GM18498 (cell line): ENCODE data around the gene MYH9.
A peak's percentile ranks its signal among the peaks of the same experiment; 100 is the strongest.
"Not testable (repeated sequence)": the region's sequence is repeated elsewhere in the genome, so short reads cannot be mapped to it uniquely, and the experiment has no call there.

Experiments used
- ATAC-seq: cut with Tn5 transposase; IDR thresholded peaks from one replicate; pipeline ENCODE4 v1.9.1; 2021; ENCODE audit warnings: mild to moderate bottlenecking, moderate library complexity; ENCODE audit not compliant: unreplicated experiment

MYH9 gene

GRCh38 chr22:36253523-36254490 is 134.0 kb downstream of the MYH9 start:
- ATAC-seq, result no peak

DNA sequence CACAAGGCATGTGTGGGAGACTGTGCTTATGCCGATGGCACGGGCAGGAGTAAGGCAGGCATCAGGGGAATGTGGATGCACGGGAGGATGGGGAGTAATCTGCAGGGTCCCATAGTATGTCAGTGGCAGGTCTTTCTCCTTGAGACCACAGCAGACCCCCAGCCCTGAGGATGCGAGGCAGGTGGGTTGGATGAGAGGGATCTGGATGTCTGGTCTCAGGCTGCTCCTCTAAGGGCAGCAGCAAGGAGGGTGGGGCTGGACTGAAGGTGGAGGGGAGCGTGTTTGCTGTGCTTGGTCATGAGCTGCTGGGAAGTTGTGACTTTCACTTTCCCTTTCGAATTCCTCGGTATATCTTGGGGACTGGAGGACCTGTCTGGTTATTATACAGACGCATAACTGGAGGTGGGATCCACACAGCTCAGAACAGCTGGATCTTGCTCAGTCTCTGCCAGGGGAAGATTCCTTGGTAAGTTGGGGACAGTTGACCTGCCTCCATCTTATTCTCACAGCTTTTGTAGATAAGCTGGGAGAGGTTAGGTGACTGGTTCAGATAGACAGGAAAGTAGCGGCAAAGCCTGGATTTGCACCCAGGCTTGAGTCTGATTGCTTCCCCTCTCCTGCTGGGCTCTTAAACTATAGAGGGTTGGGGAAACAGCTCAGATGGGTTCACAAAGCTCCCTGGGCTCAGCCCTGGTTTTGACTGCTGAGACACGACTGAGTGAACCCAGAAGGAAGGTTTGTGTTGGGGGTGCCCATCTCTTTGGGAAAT is 134.8 kb downstream of the MYH9 start, which contains the start of gene APOL1:
TSS of gene APOL1 (plus strand) at position 380 of the 769 bp plus-strand sequence. CDS start 1,823 bp downstream, outside the sequence.
- ATAC-seq, result peak; percentile 68

- ATAC-seq, result not testable (repeated sequence)
Measured at GRCh38 chr22:36251979-36252608, 135.7 kb downstream of the MYH9 start.

GRCh38 chr22:36250292-36250960 is 137.3 kb downstream of the MYH9 start:
- ATAC-seq, result not testable (repeated sequence)

DNA sequence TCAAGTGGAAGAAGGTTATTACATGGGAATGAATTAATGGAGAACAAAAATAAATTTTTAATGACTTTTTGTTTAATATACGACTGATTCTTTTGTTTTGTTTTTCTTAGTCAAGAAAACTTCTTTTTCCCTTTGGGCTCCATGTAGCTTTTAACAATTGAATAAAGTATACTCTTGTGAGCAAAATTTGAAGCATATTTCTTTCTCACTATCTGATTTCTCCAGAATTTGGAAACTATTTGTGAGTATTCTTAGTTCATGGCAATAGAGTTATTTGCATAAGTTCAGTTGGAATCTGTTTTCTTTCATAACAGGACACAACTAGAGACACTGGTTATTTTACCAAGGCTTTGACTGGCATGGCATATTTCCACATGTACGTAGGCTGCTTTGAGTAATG is 138.6 kb downstream of the MYH9 start:
- ATAC-seq, result no peak

GRCh38 chr22:36247955-36248354 is 139.8 kb downstream of the MYH9 start:
- no peak for ATAC-seq

- ATAC-seq, result no peak
Measured at GRCh38 chr22:36246718-36247117, 141.0 kb downstream of the MYH9 start.

DNA sequence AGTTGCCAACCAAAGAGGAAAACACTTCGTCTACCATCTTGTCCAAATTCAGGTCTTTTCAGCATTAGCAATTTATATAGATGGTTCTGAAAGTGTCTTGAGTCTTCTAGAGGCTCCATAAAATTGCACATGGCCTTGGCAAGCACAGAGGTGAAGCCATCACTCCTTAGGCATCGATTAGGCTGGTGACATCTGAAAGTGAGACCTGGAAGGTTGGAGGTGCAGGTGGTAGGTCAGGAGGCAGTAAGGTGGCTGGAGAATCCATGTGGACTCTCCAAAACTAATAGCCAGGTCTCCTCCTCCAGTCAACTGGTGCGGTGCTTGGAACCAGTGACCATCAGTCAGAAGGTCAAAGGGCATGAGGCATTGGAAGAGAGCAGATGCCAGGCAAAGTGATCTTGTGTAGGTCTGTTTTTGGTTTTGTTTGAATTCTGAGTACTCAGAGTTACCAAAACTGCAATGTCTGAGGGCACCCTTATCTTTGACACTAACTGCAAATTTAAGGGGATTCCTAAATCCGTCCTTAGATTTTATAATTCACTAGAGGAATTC is 141.9 kb downstream of the MYH9 start:
- ATAC-seq, result no peak

DNA sequence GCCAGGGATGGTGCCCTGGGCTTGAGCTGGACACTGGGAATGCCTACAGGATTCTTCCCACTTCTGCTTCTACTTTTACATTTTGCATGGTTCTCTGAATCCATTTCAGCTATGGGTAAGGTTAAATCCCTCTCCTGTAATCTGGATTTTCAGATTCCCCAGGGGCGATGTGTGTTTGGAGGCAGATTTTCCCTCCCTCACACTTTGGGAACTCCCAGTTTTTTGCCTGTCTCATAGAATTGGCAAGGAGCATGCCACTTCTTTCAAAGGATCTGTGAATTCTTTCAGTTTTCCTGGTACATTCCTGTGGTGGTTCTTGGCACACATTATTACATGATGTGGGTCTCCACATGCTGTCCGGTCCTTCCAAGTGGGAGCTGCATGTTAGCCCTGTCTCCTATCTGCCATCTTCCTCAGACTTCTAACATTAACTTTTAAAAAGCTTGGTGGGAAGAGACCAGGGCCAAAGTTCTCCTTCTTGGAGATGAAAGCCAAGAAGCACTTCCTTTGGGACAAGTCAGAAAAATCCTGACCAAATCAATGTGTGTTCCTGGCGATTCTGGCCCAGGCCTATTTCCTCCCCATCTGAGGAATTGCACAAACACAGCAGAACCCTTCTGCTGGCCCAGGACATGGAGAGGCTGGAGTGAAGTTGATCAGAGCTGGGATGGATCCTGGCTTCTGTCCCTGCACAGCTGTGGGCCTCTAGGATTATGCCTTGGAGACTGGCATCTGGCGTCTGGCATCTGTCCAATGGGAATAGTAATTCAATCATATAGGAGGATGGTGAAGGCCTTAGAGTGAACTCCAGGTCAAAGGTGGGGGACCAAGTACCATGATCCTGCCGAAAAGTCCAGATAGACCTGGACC is 143.0 kb downstream of the MYH9 start:
- ATAC-seq, result no peak

GRCh38 chr22:36243986-36244385 is 143.8 kb downstream of the MYH9 start:
- ATAC-seq, result no peak

DNA sequence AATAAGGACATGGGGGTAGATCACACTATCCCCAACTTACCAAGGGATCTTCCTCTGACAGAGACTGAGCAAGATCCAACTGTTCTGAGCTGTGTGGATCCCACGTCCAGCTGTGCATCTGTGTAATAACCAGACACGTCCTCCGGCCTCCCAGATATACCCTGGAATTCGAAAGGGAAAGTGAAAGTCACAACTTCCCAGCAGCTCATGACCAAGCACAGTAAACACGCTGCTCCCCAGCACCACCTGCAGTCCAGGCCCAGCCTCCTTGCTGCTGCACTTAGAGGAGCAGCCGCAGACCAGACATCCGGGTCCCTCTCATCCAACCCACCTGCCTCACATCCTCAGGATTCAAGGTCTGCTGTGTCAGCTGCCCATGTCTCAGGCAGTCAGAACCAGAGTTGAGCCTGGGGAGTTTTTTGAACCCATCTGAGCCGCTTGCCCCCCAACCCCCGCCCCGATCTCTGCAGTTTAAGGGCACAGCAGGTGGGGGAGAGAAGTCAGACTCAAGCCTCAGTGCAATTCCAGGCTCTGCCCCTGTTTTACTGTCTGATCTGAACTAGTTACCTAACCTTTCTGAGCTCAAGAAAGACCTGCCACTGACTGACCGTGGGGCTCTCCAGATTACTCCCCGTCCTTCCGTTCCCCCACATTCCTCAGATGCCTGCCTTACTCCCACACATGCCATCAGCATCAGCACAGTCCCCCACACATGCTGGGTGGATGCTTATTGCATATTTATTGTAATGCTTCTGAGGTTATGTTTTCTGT is 148.2 kb downstream of the MYH9 start, which contains the start of gene APOL2:
TSS of gene APOL2 (minus strand) at position 127 of the 771 bp plus-strand sequence. CDS start 6,365 bp downstream, outside the sequence.
- peak; percentile 88 for ATAC-seq

GRCh38 chr22:36239150-36239400 is 148.7 kb downstream of the MYH9 start:
- ATAC-seq, result peak; percentile 15

DNA sequence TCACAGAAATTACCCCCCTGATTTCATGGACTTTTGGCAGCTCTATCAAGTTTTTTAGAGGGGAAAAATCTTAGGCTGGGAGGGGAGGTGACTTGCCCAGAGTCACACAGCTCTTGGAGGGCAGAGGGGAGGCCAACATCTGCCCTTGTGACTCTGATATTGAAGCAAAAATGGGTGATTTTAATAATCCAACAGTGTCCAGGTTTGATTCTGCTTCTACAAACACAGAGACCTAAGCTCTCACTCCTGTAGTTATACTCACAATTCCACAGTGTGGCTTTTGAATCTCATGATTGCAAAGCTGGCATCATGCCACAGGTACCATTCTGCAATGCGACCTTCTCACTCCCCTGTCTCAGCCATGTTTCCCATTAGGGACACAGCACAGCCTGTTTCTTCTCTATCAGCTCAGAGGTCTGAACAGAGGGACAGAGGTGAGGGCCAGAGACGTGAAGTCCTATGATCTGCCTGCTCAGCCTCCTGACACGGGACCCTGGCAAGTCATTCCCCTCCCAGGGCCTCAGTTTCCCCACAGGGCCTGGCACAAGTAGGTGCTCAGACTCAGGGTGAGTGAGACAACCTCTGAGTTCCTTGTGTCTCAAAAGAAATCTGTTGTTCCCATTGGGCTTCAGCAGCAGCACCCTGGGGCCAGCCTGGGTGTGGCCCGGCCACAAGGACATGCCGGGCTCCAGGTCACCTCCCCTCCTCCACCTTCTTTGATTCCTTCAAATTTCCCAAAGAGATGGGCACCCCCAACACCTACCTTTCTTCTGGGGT is 149.2 kb downstream of the MYH9 start:
- ATAC-seq, result no peak

DNA sequence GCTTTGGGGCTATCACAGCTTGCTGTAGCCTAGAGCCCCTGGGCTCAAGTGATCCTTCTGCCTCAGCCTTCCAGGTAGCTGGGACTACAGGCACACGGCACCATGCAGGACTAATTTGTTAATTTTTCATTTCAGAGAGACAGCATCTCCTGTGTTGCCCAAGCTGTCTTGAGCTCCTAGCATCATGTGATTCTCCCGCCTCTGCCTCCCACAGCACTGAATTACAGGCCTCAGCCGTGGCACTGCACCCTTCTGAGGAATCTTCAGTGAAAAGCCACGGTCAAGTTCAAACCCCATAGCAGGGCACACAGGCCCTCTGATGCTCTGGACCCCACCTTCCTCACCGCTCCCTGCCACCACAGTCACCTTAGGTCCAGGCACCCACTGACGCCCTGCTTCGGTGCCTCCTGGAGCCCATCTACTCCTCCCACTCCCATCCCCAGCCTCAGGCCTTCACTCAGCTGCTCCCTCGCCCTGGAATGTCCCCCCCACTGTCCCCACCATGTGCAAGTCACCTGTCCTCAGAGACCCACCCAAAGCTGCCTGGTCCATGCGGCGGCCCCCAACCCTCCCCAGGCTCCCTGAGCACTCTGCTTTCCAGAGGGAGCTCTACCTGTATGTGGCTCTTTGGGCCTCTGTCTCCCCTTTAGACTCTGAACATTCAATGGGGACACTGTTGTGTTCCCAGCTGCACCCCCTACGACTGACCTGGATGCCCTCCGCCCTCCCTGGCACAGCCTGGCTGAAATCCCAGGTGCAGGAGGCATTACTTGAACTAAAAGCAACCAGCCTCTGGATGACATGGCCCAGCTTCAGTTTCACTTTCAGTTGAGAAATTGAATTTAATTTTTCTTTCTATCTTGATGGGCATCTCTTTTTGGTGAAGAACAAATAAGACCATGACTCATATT is 150.1 kb downstream of the MYH9 start:
- ATAC-seq, result no peak

DNA sequence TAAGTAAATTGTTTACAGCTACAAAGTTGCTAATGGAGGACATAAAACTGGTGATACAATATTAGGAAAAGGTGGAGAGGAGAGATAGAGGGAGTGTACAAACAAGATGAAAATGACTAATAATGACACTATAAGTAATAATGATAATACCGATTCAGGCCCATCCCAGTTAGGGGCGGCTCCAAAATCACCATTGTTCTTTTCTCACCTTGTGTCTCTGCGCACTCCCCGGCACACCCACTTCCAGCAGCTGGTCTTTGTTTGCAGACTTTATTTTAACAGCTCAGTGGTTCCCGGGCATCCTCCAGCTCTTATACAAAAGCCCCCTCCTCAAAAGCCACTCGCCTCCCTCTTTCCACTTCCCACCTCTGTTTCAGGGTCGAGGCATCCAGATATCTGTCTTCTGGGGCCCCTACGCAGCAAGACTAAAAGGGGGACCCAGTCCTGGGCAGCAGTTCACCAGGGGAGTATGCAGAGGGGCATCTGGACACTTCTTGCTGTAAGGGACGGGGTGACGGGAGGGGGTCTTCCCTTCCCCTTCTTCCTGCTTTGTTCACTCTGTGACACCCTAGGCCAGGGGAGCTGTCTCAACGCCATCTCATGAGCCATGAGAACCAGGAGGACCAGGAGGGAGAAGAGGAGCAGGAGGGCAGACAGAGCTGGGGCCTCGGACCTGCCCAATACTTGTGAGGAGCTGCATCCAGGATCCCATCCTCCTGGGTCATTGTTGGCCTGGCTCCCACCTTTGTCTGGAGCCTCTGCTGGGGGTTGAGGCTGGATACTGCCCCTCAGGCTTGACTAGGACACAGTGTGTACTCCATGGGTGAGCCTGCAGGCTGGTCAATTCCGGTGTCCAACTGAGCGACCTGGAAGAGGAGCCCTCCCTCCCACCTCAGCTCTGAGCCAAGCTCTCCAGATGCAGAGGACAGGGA is 151.1 kb downstream of the MYH9 start:
- no peak for ATAC-seq

DNA sequence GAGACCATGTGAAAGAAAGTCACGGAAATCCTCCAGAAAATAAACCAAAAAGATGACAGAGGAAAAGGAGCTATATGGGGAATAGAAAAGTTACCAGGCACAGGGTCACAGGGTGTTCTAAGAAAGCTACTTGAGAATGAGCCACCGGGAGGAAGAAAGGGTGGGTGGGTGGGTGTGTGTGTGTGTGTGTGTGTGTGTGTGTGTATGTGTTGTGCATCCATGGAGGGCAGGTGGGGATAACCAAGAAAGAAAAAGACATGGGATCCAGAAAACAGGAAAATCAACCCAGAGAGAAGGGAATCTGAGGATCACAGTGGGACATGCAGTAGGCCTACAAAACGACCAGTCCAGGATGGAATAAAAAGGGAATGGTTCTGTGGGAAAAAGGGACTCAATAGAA is 152.2 kb downstream of the MYH9 start:
- no peak for ATAC-seq
